ENCODE measurements around the gene CD101. TPM values are rescaled to one million over a fixed set of nuclear protein-coding genes. Genes with fewer than 3 reads are reported as not detected.

Gene CD101
- total RNA-seq, 1 experiment from 2014 or later, result not detected

GRCh38 chr1:117060441-117061317 is 59.1 kb downstream of the CD101 start:
- in situ Hi-C loops (cut with HindIII; ENCODE audit: low pct_unique_long_range_greater_than_20kb, low sequenced_read_pairs), result loop anchor here (25.0 kb wide), 2 partner anchors 173 to 227 kb away; no protein-coding TSS in a partner anchor
- peak; percentile 61 for DNase-seq (ENCODE audit: low read depth, low spot score)

DNA sequence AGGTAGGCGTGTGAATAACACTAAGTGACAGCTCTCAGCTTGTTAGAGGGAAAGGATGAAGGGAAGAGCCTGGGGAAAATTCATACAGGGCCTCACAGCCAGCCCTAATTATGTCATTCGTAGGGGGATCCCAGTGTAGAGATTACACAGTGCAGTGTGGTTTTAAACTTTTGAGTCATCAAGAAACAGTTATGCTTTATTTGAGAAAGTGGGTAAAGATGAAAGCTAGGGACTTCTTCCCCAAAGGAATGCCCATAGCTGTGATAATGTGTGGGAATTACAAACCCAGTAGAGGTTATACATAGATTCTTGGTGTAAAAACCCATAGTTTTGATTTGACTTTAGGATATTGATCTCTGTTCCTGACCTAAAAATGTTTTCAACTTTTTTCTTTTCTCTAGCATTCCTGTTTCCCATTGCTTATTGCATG is 60.4 kb downstream of the CD101 start:
- peak; percentile 40 for DNase-seq (ENCODE audit: low read depth, low spot score)
- in situ Hi-C loops (cut with HindIII; ENCODE audit: low pct_unique_long_range_greater_than_20kb, low sequenced_read_pairs), result loop anchor here (25.0 kb wide), 2 partner anchors 175 to 225 kb away; no protein-coding TSS in a partner anchor

- no peak for DNase-seq (ENCODE audit: low read depth, low spot score)
- in situ Hi-C loops (cut with HindIII; ENCODE audit: low pct_unique_long_range_greater_than_20kb, low sequenced_read_pairs), result loop anchor here (25.0 kb wide), 2 partner anchors 179 to 221 kb away; no protein-coding TSS in a partner anchor
Measured at GRCh38 chr1:117066367-117066766, 64.8 kb downstream of the CD101 start.

- in situ Hi-C loops (cut with HindIII; ENCODE audit: low pct_unique_long_range_greater_than_20kb, low sequenced_read_pairs), result loop anchor here (25.0 kb wide), 2 partner anchors 180 to 220 kb away; no protein-coding TSS in a partner anchor
Measured at GRCh38 chr1:117067533-117068370, 66.2 kb downstream of the CD101 start.

GRCh38 chr1:117068580-117068979 is 67.0 kb downstream of the CD101 start:
- in situ Hi-C loops (cut with HindIII; ENCODE audit: low pct_unique_long_range_greater_than_20kb, low sequenced_read_pairs), result loop anchor here (25.0 kb wide), 2 partner anchors 181 to 219 kb away; no protein-coding TSS in a partner anchor
- peak; percentile 80 for DNase-seq (ENCODE audit: low read depth, low spot score)

More at GRCh38 chr1:117067533-117068370, 66.2 kb downstream of the CD101 start:
- DNase-seq (ENCODE audit: low read depth, low spot score), result peak; percentile 80

DNA sequence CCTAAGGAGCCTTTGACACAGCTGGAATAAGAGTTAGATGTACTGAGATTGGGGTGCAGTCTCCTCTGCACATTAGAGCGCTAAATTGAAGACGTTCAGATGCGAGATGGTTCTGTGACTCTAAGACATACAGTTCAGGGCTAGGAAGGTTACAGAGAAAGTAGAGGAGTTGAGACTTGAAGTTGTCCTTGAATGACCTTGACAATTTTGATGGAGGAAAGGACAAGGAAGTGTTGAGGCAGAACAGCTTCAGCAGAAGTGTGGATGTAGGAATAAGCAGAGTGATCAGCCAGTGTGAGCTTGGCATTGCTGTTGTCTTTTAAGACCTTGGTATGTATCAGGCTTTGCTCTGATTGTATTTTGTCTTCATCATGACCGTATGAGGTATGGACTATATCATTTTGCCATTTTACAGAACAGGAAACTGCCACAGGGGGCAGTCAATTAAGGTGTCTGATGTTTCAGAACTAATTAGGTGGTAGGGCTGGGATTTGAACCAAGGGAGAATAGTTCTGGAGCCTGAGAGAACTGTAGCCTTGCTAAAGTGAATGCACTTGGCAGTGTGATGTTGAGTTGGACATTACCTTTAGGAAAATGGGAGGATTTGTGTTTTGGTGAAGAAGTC is 67.8 kb downstream of the CD101 start:
- in situ Hi-C loops (cut with HindIII; ENCODE audit: low pct_unique_long_range_greater_than_20kb, low sequenced_read_pairs), result loop anchor here (25.0 kb wide), 2 partner anchors 182 to 218 kb away; no protein-coding TSS in a partner anchor
- peak; percentile 53 for DNase-seq (ENCODE audit: low read depth, low spot score)

DNA sequence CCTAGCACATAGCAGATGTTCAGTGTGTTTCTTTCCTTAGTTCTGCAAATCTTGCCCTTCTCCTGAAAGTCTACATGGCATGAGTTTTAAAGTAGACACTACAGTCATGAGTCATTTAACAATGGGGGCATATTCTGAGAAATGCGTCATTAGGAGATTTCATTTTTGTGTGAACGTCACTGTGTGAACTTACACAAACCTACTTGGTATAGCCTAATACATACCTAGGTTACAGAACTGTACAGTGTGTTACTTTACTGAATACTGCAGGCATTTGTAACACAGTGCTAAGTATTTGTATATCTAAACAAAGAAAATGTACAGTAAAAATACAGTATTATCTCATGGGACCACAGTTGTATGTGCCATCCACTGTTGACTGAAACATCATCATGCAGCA is 68.6 kb downstream of the CD101 start:
- in situ Hi-C loops (cut with HindIII; ENCODE audit: low pct_unique_long_range_greater_than_20kb, low sequenced_read_pairs), result loop anchor here (25.0 kb wide), 2 partner anchors 183 to 217 kb away; no protein-coding TSS in a partner anchor
- DNase-seq (ENCODE audit: low read depth, low spot score), result peak; percentile 98

DNA sequence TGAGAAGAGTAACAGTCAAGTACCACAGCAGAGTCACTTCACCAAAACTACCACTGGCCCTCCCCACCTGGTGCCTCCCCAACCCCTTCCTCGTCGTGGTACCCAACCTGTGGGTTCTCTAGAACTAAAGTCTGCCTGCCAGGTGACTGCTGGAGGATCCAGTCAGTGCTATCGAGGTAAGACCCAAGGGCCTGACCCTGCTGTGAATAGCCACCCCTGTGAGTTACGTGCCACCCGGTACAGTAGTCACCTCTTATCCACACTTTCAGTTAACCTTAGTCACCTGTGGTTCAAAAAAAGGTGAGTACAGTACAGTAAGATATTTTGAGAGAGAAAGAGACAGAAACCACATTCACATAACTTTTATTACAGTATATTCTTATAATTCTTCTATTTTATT is 75.1 kb downstream of the CD101 start:
- DNase-seq (ENCODE audit: low read depth, low spot score), result no peak
- in situ Hi-C loops (cut with HindIII; ENCODE audit: low pct_unique_long_range_greater_than_20kb, low sequenced_read_pairs), result no loop called here

DNA sequence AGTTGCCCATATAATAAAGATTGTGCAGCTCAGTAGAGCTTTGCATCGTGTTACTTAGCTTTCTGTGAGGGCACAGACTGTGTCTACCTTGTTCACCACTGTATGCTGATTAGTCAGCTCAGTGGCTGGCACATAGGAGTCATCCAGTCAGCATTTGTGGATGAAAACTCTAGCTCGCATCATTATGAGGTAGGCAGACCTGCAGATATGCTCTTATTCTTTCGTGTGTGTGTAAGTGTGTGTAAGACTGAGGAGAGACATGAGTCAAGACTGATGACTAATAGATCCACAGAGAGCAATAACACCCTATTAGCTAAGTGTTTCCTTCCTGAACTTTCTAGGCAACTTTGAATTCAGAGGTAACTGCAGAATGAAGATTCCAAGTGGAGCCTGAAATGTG is 75.7 kb downstream of the CD101 start:
- in situ Hi-C loops (cut with HindIII; ENCODE audit: low pct_unique_long_range_greater_than_20kb, low sequenced_read_pairs), result no loop called here
- no peak for DNase-seq (ENCODE audit: low read depth, low spot score)

GRCh38 chr1:117079737-117080136 is 78.2 kb downstream of the CD101 start:
- in situ Hi-C loops (cut with HindIII; ENCODE audit: low pct_unique_long_range_greater_than_20kb, low sequenced_read_pairs), result no loop called here
- no peak for DNase-seq (ENCODE audit: low read depth, low spot score)

- DNase-seq (ENCODE audit: low read depth, low spot score), result no peak
Measured at GRCh38 chr1:117084231-117084630, 82.7 kb downstream of the CD101 start.

More at GRCh38 chr1:117084231-117084630, 82.7 kb downstream of the CD101 start:
- in situ Hi-C loops (cut with HindIII; ENCODE audit: low pct_unique_long_range_greater_than_20kb, low sequenced_read_pairs), result no loop called here

Small RNAs within 50 kb of the gene (small RNA-seq; reads per million reads assigned to genes)
- gene RNA5SP55, result 0.02 to 0.53 reads per million in 2 experiments

Other genes with a start within 250 kb of the CD101 start
- gene CD2, start 247.3 kb upstream of the CD101 start, total RNA-seq (2014; rRNA removed; shearing (Covaris generic)), result not detected in 2 replicates
- gene PTGFRN, start 91.8 kb upstream of the CD101 start, total RNA-seq (2014; rRNA removed; shearing (Covaris generic)), result 28.4 and 36.3 TPM in 2 replicates
- gene TTF2, start 58.6 kb downstream of the CD101 start, total RNA-seq (2014; rRNA removed; shearing (Covaris generic)), result 63.9 and 76.7 TPM in 2 replicates
- gene TRIM45, start 120.0 kb downstream of the CD101 start, total RNA-seq (2014; rRNA removed; shearing (Covaris generic)), result 14.8 and 16.0 TPM in 2 replicates
- gene VTCN1, start 209.2 kb downstream of the CD101 start, total RNA-seq (2014; rRNA removed; shearing (Covaris generic)), result 0.37 and 0.40 TPM in 2 replicates

All from SK-MEL-5 (cell line).